Hepatocyte (in vitro differentiated cells): ENCODE data around the gene PMEPA1. TPM values are rescaled to one million over a fixed set of nuclear protein-coding genes. Genes with fewer than 3 reads are reported as not detected.

Experiments
- DNase-seq: peaks from one replicate; pipeline ENCODE4 v3.0.0-alpha.2; 2016; ENCODE audit warnings: low spot score
- H2AFZ ChIP-seq: fragments of 200-600 bp; sonication (generic); 2 replicates; pipeline ENCODE4 v1.6.0; 2016; ENCODE audit warnings: antibody characterized with exemption, mild to moderate bottlenecking
- H3K27ac ChIP-seq: fragments of 200-600 bp; sonication (generic); 2 replicates; pipeline ENCODE4 v1.5.1; 2016; ENCODE audit warnings: mild to moderate bottlenecking
- H3K27me3 ChIP-seq: fragments of 200-600 bp; sonication (generic); 2 replicates; pipeline ENCODE4 v1.6.1; 2016
- H3K36me3 ChIP-seq: fragments of 200-600 bp; sonication (generic); replicated peaks from 2 replicates; pipeline ENCODE4 v1.5.1; 2016; ENCODE audit warnings: low read depth; ENCODE audit not compliant: insufficient read depth
- H3K4me1 ChIP-seq: fragments of 200-600 bp; sonication (generic); 2 replicates; pipeline ENCODE4 v1.5.1; 2016; ENCODE audit warnings: mild to moderate bottlenecking, moderate library complexity; ENCODE audit not compliant: insufficient read depth
- H3K4me2 ChIP-seq: fragments of 200-600 bp; sonication (generic); 2 replicates; pipeline ENCODE4 v1.6.0; 2016
- H3K4me3 ChIP-seq: fragments of 200-600 bp; sonication (generic); 2 replicates; pipeline ENCODE4 v1.5.1; 2016; ENCODE audit warnings: mild to moderate bottlenecking
- H3K79me2 ChIP-seq: fragments of 200-600 bp; sonication (generic); 2 replicates; pipeline ENCODE4 v1.6.0; 2017; ENCODE audit warnings: mild to moderate bottlenecking
- H3K9me2 ChIP-seq: fragments of 200-600 bp; sonication (generic); replicated peaks from 2 replicates; pipeline ENCODE4 v1.6.0; 2017; ENCODE audit warnings: mild to moderate bottlenecking; ENCODE audit not compliant: insufficient read depth
- H3K9me3 ChIP-seq: fragments of 200-600 bp; sonication (generic); 2 replicates; pipeline ENCODE4 v1.5.1; 2016; ENCODE audit warnings: low read depth, mild to moderate bottlenecking
- H4K20me1 ChIP-seq: fragments of 200-600 bp; sonication (generic); 2 replicates; pipeline ENCODE4 v1.6.0; 2016; ENCODE audit warnings: mild to moderate bottlenecking; ENCODE audit not compliant: insufficient read depth, poor library complexity, severe bottlenecking
- CTCF ChIP-seq: fragments of 200-600 bp; sonication (generic); IDR thresholded peaks from 2 replicates; pipeline ENCODE4 v1.5.1; 2016; ENCODE audit warnings: antibody characterized with exemption, mild to moderate bottlenecking; ENCODE audit not compliant: poor library complexity
- EZH2 ChIP-seq: fragments of 200-600 bp; sonication (generic); IDR thresholded peaks from 2 replicates; pipeline ENCODE4 v1.6.1; 2016; ENCODE audit warnings: antibody characterized with exemption, mild to moderate bottlenecking, borderline replicate concordance
- EZH2phosphoT487 ChIP-seq: fragments of 200-600 bp; sonication (generic); IDR thresholded peaks from one replicate; pipeline ENCODE4 v1.6.1; 2018; ENCODE audit warnings: antibody characterized with exemption, mild to moderate bottlenecking, low read depth, moderate library complexity; ENCODE audit not compliant: unreplicated experiment, severe bottlenecking
- WGBS: methylation state at CpG from one replicate; pipeline ENCODE4 v1.1.6; 2016; ENCODE audit warnings: low lambda C conversion rate; ENCODE audit errors: missing lambda C conversion rate; 5-methylcytosine and 5-hydroxymethylcytosine counted together
- polyA plus RNA-seq: library from polyadenylated mRNA; unstranded; fragments of >200 nt; fragmentation: Nextera tagmentation; extraction: Ambion mirVana; gene quantifications from 2 replicates; pipeline ENCODE4 v1.2.1, GENCODE V29; 2016
- total RNA-seq: library from RNA; depleted of rRNA; stranded (reverse); fragments of >200 nt; gene quantifications from 2 replicates; pipeline ENCODE4 v1.2.3, GENCODE V29; 2014

Gene PMEPA1
- total and polyA plus RNA-seq, 2 experiments from 2014 or later, result 6.8 to 40.3 TPM

- TF ChIP-seq CTCF, result no peak
- no peak for TF ChIP-seq EZH2
- TF ChIP-seq EZH2phosphoT487, result no peak
- Histone ChIP-seq H3K4me3 (no peak overlapping the region), H2AFZ (no peak overlapping the region), H3K36me3 (no peaks in the 10 kb centered on the region), H3K4me1 (peaks cover 18% of the 10 kb centered on the region), H3K9me2 (no peaks in the 10 kb centered on the region), H3K9me3 (no peaks in the 10 kb centered on the region), H4K20me1 (no peaks in the 10 kb centered on the region), H3K27ac (no peak overlapping the region), H3K4me2 (peak overlapping the region; percentile 29), H3K27me3 (no peaks in the 10 kb centered on the region), H3K79me2 (no peaks in the 10 kb centered on the region)
- whole genome bisulfite sequencing, result 71% methylated on average over 29 of the region's 29 CpGs
- DNase-seq, result peak; percentile 75
Measured at GRCh38 chr20:57748601-57749130, 38.9 kb upstream of the PMEPA1 start.

GRCh38 chr20:57747861-57748481 is 38.2 kb upstream of the PMEPA1 start:
- H3K27me3 ChIP-seq, result no peaks in the 10 kb centered on the region
- no peak for DNase-seq

DNA sequence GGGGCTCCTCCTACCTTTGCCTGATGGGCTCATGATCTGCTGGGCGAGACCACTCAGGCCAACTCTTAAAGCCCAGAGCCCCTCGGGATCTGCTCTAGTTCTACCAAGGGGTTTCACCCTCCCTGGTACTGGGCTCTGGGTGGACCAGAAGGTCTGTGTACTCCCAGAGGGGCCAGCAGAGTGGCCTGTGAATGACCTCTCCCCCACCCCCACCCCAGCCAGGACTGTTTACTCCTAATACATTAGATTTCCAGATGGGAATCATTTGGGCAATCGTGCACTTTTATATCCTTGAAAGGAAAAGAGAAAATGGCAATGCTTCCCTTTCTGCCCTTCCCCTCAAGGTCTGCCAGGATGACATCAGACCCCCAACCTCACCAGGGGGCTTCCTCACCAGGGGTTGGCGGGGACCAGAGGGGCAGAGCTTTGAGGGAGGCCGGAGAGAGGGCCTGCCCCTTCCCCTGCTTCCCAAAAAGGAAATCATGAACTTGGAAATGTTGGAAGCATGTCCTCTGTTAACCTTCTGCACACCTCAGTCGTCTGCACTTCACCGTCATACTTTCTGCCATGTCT is 37.1 kb upstream of the PMEPA1 start:
- Histone ChIP-seq H3K9me2 (no peaks in the 10 kb centered on the region), H3K9me3 (no peaks in the 10 kb centered on the region), H3K36me3 (no peaks in the 10 kb centered on the region), H3K4me1 (peaks cover 18% of the 10 kb centered on the region), H4K20me1 (no peaks in the 10 kb centered on the region), H2AFZ (no peak overlapping the region), H3K27ac (no peak overlapping the region), H3K79me2 (no peaks in the 10 kb centered on the region), H3K4me2 (no peak overlapping the region), H3K27me3 (no peaks in the 10 kb centered on the region), H3K4me3 (no peak overlapping the region)
- TF ChIP-seq EZH2phosphoT487, result no peak
- no peak for TF ChIP-seq CTCF
- no peak for TF ChIP-seq EZH2
- no peak for DNase-seq
- 58% methylated on average over 7 of the region's 7 CpGs for WGBS

More at GRCh38 chr20:57747861-57748481, 38.2 kb upstream of the PMEPA1 start:
- Histone ChIP-seq H3K79me2 (no peaks in the 10 kb centered on the region), H4K20me1 (no peaks in the 10 kb centered on the region), H3K9me3 (no peaks in the 10 kb centered on the region), H2AFZ (no peak overlapping the region), H3K36me3 (no peaks in the 10 kb centered on the region), H3K27ac (no peak overlapping the region), H3K9me2 (no peaks in the 10 kb centered on the region), H3K4me3 (no peak overlapping the region), H3K4me2 (peak overlapping the region; percentile 29), H3K4me1 (peaks cover 18% of the 10 kb centered on the region)
- WGBS, result 78% methylated on average over 18 of the region's 18 CpGs
- TF ChIP-seq CTCF, result no peak
- no peak for TF ChIP-seq EZH2
- TF ChIP-seq EZH2phosphoT487, result no peak
